Spleen (tissue), 7 donors: Measurements from ENCODE around the gene LRRC56.

ENCODE experiments used
- CTCF ChIP-seq, 11 experiments: fragments of 200-600 bp in 7 of 11; fragments of 450-650 bp in 4 of 11; sonication (generic) in 4 of 11; IDR thresholded peaks in 8 of 11; conservative IDR thresholded peaks in 3 of 11; 1 replicate in 7 of 11; 2 replicates in 4 of 11; pipeline versions ENCODE4 v1.4.0 to v1.8.0; 2016 to 2021; ENCODE audit warnings: antibody characterized with exemption in 11 of 11, inconsistent platforms in 4 of 11, mild to moderate bottlenecking in 1 of 11
- POLR2A ChIP-seq, 3 donors: fragments of 450-650 bp; IDR thresholded peaks; one replicate each; pipeline ENCODE4 v1.5.1; 2017; ENCODE audit warnings: antibody characterized with exemption in 3 of 3, mild to moderate bottlenecking in 1 of 3
- POLR2AphosphoS5 ChIP-seq, 3 donors: sonication (generic); formaldehyde crosslinking; IDR thresholded peaks; one replicate each; pipeline ENCODE4 v1.5.1; 2017; ENCODE audit warnings: antibody characterized with exemption in 3 of 3
- donor health status: DM: no; HTN: no; CAD: no; lungs with moderate emphysema.
- donor health status: DM: no; HTN: no; CAD: no.
- donor health status: DM: no; HTN: no; CAD: no.

- no peak for TF ChIP-seq POLR2A (IDR thresholded peaks at IDR 0.05)
- peak in 1 of 3 donors; percentile 15 for TF ChIP-seq POLR2AphosphoS5 (IDR thresholded peaks at IDR 0.05)
- no peak for TF ChIP-seq CTCF (IDR thresholded peaks at IDR 0.05 in 8 of 11, conservative IDR thresholded peaks at IDR 0.05 in 3 of 11)
These were observed 55.6 kb downstream of the LRRC56 start for GRCh38 chr11:592918-593317.
